Memory B cell (primary cell): ENCODE data around the gene TMEM181.
"Not testable (repeated sequence)": the region's sequence is repeated elsewhere in the genome, so short reads cannot be mapped to it uniquely, and the experiment has no call there.

Source experiments
- ATAC-seq: fragments of 150-1000 bp; cut with Tn5 transposase; 2 replicates; pipeline ENCODE4 v1.10.0; 2021; ENCODE audit warnings: low read depth, mild to moderate bottlenecking, moderate library complexity
- DNase-seq, 2 donors: peaks; one replicate each; pipeline ENCODE4 v3.0.0; 2022; ENCODE audit warnings: low spot score in 2 of 2
- H3K27ac Mint-ChIP-seq: one replicate; pipeline ENCODE4 v1.8.0; 2022; ENCODE audit warnings: mild to moderate bottlenecking, moderate library complexity, mixed read lengths
- H3K27me3 Mint-ChIP-seq: one replicate; pipeline ENCODE4 v1.8.0; 2022; ENCODE audit warnings: mixed read lengths
- H3K36me3 Mint-ChIP-seq: one replicate; pipeline ENCODE4 v1.8.0; 2022; ENCODE audit warnings: mild to moderate bottlenecking, mixed read lengths
- H3K4me1 Mint-ChIP-seq: one replicate; pipeline ENCODE4 v1.8.0; 2022; ENCODE audit warnings: mixed read lengths
- H3K4me3 Mint-ChIP-seq: one replicate; pipeline ENCODE4 v1.8.0; 2022; ENCODE audit warnings: mild to moderate bottlenecking, moderate library complexity, mixed read lengths
- H3K9me3 Mint-ChIP-seq: one replicate; pipeline ENCODE4 v1.8.0; 2022; ENCODE audit warnings: mixed read lengths

TMEM181 gene

DNA sequence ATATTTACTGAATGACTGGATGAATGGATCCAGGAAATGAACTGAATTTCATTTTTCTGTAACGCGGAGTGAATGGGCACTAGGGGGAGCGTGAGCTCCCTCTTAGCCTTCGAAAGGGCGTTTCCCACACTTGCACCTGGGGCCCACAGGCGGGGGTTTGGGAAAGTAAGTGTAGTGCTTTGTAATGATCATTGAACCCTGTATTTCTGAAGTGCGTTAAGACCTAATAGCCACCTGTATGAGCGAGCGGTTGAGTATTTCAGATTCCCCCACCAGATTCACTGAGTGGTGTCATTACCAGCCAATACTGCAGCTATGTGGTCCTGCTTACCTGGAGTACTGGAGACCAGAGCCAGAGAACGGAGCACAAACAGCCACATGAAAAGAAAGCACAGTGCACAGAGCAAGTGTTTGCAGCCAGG, 100.5 kb downstream of the TMEM181 start:
- no peaks in the 10 kb centered on the region for H3K36me3 Mint-ChIP-seq
- peak; percentile 30 to 58 for DNase-seq
- peak overlapping the region; percentile 22 for H3K4me3 Mint-ChIP-seq
- no peaks in the 10 kb centered on the region for H3K27me3 Mint-ChIP-seq
- peaks cover 3% of the 10 kb centered on the region for H3K4me1 Mint-ChIP-seq
- no peaks in the 10 kb centered on the region for H3K9me3 Mint-ChIP-seq
- peak; percentile 98 for ATAC-seq
- H3K27ac Mint-ChIP-seq: no peak overlapping the region

DNA sequence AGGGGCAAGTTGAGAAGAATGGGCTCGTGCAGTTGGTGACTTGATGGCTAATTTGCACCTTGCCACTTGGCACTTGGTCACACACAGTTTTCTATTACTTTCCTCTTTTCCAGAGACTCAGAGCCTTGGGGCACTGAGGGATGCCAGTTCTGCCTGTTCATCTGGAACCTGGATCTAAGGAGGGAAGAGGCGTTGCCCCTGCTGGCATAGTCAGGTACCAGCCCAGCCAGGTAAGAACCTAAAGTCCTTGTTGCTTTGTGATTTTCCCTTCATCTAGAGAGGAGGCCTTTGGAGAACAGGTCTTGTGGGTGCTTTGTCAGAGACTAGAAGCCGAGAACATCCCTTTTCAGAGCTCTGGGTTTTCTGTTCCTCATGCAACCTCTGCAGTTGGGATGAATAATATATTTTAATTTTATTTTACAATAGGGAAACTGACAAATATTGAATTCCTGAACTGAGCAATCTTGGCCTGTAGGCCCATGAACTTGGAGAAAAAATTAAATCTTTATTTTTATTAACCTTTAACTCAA, 101.3 kb downstream of the TMEM181 start:
- Mint-ChIP-seq H3K9me3 (no peaks in the 10 kb centered on the region), H3K4me1 (peaks cover 3% of the 10 kb centered on the region), H3K36me3 (no peaks in the 10 kb centered on the region), H3K27me3 (no peaks in the 10 kb centered on the region), H3K27ac (no peak overlapping the region), H3K4me3 (no peak overlapping the region)
- DNase-seq: no peak
- no peak for ATAC-seq

DNA sequence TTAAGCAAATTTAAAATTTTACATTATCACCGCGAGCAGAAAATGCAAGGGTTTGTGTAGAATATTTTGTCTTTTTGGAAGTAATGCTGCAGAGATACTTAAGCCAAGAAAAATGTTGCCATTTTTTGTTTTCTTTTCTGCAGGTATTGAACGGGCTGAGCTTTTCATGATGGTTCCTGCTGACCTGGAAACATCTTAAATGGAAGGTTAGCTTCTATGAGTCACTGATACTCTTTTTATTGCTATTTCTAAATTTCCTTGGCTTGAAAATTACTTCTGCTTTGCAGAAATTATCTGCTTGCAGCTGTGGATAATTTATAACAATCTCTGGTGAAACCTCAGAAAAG, 102.7 kb downstream of the TMEM181 start:
- ATAC-seq (no peak), DNase-seq (no peak)
- no peak overlapping the region for H3K27ac Mint-ChIP-seq
- H3K36me3 Mint-ChIP-seq: no peaks in the 10 kb centered on the region
- H3K9me3 Mint-ChIP-seq: no peaks in the 10 kb centered on the region
- peaks cover 12% of the 10 kb centered on the region for H3K4me1 Mint-ChIP-seq
- H3K27me3 Mint-ChIP-seq: no peaks in the 10 kb centered on the region
- no peak overlapping the region for H3K4me3 Mint-ChIP-seq

DNA sequence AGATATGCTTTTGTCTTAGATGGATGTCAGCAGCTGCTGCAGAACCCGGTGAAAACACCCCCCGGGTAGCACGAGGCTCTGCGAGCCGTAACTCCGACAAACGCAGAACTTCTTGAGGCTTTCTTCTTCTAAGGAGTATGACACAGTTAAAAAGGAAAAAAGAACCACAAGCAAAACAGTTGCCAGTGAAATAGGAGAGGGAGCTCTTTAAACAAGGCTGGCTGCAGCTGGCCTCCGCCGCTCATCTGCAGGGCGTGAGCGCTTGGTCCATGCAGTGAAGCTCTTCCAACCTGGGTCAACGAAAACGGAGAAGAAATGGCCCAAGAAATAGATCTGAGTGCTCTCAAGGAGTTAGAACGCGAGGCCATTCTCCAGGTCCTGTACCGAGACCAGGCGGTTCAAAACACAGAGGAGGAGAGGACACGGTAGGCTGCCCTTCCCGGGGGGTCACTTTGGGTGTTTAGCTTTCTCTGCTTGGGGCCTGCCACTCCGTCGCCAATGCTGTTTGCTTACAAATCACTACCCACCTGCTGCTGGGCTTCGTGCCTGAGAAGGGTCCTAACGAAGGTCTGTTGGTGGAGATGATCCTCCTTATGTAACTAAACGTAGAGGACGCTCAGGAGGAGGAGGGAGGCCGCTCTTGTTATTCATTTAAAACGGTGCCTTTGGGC, 103.2 kb downstream of the TMEM181 start:
- no peaks in the 10 kb centered on the region for H3K9me3 Mint-ChIP-seq
- no peak overlapping the region for H3K27ac Mint-ChIP-seq
- H3K4me1 Mint-ChIP-seq: peaks cover 14% of the 10 kb centered on the region
- H3K27me3 Mint-ChIP-seq: no peaks in the 10 kb centered on the region
- no peaks in the 10 kb centered on the region for H3K36me3 Mint-ChIP-seq
- DNase-seq: no peak
- no peak for ATAC-seq
- no peak overlapping the region for H3K4me3 Mint-ChIP-seq

DNA sequence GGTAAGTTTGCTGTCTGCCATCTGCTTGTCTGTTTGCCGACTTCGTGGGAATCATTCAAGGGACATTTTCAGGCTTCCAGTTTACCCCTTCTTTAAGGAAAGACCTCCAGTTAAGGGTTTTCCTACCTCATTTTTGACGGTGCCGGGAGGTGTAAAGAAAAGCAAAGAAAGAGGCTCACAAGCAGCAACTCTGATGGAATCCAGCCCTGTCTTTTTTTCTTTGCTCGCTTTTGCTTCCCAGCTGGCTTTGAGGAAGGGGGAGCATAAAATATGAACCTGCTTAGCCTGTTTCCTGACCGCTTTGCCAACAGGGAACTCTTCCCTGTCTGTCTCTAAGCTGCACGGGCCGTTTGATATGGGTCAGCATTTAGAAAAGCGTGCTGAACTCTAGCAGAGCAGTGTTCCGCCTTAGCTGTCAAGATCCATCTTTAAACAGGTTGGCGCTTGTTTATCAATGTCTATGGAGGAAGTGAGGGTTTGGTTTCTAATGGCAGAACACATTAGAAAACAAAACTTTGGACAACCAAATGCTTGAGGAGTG, 103.8 kb downstream of the TMEM181 start:
- Mint-ChIP-seq H3K27me3 (no peaks in the 10 kb centered on the region), H3K27ac (no peak overlapping the region), H3K4me1 (peaks cover 17% of the 10 kb centered on the region), H3K9me3 (no peaks in the 10 kb centered on the region), H3K36me3 (no peaks in the 10 kb centered on the region), H3K4me3 (no peak overlapping the region)
- ATAC-seq: no peak
- no peak for DNase-seq

DNA sequence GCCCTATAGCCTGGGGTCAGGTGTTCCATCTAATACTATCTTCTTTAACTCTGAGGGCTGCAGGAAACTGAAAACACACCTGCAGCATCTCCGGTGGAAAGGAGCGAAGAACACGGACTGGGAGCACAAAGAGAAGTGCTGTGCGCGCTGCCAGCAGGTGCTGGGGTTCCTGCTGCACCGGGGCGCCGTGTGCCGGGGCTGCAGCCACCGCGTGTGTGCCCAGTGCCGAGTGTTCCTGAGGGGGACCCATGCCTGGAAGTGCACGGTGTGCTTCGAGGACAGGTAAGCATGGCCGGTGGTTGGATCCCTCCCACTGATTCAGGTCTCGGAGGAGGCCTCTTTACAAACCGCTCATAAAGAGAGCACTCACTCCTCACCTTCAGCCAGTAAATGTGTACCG, 105.4 kb downstream of the TMEM181 start:
- Mint-ChIP-seq H3K4me1 (peaks cover 19% of the 10 kb centered on the region), H3K27ac (no peak overlapping the region)

DNA sequence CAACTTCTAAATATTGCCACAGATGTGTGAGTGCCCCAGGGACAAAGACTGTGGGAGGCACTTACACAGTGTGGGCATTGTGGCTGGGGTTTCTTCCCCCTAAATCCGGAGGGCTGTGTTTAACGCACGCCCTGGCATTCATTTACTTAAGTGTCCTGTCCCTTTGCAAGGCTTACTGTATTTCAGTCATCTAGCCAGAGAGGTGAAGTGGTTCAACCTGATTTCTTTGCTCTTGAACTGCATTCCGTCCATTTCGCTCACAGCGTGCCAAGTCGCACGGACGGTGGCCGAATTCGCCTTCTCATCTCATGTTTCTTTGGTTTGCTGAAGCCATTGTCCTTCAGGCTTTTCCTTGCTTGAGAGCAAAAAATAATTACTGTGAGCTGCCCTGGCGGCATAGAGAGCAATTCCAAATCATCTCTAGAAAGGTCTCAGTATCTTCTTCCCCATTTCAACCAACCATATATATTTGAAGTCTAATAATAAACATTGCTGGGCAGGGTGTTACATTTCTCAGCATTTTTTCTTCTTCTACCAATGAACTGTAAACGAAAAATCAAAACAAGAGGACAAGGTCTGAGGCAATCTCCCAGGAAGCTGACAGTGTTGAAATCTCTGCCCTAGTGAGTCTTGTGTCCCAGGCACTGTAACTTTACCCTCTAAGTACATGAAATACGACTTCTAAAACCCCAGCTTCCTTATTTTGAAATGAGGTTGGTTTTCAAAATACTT, 106.9 kb downstream of the TMEM181 start:
- Mint-ChIP-seq H3K4me1 (peaks cover 16% of the 10 kb centered on the region), H3K36me3 (no peaks in the 10 kb centered on the region), H3K9me3 (no peaks in the 10 kb centered on the region), H3K4me3 (peak overlapping the region; percentile 15), H3K27me3 (no peaks in the 10 kb centered on the region), H3K27ac (peak overlapping the region; percentile 66)
- no peak for DNase-seq
- ATAC-seq: peak; percentile 83

More for the DNA sequence above, 105.4 kb downstream of the TMEM181 start:
- Mint-ChIP-seq H3K4me3 (no peak overlapping the region), H3K36me3 (no peaks in the 10 kb centered on the region), H3K27me3 (no peaks in the 10 kb centered on the region), H3K9me3 (no peaks in the 10 kb centered on the region)
- DNase-seq (no peak), ATAC-seq (no peak)

DNA sequence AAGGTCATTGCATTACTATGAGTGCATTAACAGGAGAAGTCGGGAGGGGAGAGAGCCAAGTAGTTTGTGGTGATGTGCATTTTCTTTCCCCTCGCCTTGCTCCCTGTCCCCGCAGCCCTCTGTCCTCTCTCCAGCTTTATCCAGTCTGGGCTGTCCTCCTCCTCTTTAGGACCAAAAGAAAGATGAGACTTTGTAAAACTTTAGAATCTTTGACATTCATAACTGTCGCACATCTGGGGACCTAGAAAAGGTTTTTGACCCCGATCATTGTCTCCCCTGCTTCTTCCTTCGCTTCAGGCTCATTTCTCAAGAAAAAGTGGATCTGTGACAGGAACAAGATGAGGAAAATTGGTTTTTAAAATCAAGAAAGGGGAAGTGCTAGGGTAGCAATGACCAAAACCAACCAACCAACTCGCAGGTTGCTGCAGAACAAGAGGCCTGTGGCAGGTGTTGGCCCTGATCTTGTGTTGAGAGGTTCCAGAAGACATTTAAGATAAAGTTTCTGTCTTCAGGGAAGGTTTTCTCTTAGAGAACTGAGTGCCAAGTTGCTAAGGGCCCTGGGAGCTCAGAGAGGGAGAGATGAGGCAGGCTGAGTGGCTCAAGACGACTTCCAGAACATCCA, 107.6 kb downstream of the TMEM181 start:
- peaks cover 16% of the 10 kb centered on the region for H3K4me1 Mint-ChIP-seq
- peak; percentile 79 for ATAC-seq
- no peak for DNase-seq
- H3K36me3 Mint-ChIP-seq: no peaks in the 10 kb centered on the region
- H3K27me3 Mint-ChIP-seq: no peaks in the 10 kb centered on the region
- peak overlapping the region; percentile 15 for H3K4me3 Mint-ChIP-seq
- H3K27ac Mint-ChIP-seq: peak overlapping the region; percentile 66
- H3K9me3 Mint-ChIP-seq: no peaks in the 10 kb centered on the region

DNA sequence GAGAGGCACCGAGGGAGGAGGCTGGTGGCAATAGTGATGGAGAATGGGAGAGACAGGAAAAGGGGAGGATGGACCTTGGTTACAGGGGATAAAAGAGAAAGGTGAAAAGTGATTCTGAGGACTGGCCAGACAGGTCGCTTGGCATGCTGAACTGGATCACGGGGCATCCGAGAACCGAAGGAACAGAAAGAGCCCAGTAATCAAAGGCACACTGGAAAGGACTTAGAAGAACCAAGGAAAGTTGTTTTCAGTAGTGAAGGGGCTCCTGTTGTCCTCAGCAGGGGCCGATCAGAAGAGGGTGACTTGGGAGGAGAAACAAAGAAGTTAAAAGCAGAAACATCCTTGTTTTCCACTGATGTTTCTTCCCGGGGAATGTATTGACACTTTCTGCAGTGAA, 108.8 kb downstream of the TMEM181 start:
- H3K4me1 Mint-ChIP-seq: peaks cover 16% of the 10 kb centered on the region
- H3K9me3 Mint-ChIP-seq: no peaks in the 10 kb centered on the region
- DNase-seq (no peak), ATAC-seq (no peak)
- H3K27ac Mint-ChIP-seq: no peak overlapping the region
- no peaks in the 10 kb centered on the region for H3K36me3 Mint-ChIP-seq
- no peaks in the 10 kb centered on the region for H3K27me3 Mint-ChIP-seq
- no peak overlapping the region for H3K4me3 Mint-ChIP-seq

DNA sequence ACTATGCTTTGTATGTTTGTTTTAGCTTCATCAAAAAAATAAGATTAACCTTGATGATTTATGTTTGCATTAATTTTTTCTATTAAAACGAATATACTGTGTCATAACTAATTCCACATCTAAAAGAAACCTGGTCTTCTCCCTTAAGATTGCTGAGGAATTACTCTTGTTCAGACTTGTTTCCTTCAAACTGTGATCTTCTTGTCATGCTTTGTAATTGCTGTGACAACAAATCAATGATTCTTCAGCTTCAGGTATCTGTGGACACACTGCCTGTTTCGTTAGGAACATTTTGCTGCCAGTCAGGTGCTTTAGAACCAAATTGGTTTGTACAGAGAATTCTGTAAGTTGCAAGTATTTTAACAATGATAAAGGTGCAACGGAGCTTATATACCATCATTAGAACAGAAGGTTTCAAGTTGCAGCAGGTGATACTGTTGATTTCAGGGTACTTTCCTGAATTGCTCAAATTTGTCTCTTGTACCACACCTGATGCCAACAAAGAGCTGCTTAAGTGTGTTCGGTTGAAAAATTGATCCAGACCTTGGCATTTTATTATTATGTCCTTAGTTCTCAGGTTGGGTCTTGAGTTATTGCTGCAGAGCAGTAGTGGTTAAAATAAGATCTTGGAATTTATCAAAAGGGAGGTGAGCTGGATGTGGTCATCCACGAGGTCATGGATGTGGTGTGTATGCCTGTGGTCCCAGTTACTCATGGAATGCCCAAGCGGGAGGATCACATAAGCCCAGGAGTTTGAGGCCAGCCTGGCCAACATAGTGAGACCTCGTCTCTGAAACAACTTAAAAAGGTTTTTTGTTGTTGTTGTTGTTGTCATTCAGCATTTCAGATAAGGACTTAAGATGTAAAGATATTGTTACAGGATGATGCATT, 109.5 kb downstream of the TMEM181 start:
- H3K9me3 Mint-ChIP-seq: no peaks in the 10 kb centered on the region
- H3K4me3 Mint-ChIP-seq: no peak overlapping the region
- no peak overlapping the region for H3K27ac Mint-ChIP-seq
- H3K36me3 Mint-ChIP-seq: no peaks in the 10 kb centered on the region
- no peak for DNase-seq
- peaks cover 16% of the 10 kb centered on the region for H3K4me1 Mint-ChIP-seq
- no peaks in the 10 kb centered on the region for H3K27me3 Mint-ChIP-seq
- no peak for ATAC-seq

DNA sequence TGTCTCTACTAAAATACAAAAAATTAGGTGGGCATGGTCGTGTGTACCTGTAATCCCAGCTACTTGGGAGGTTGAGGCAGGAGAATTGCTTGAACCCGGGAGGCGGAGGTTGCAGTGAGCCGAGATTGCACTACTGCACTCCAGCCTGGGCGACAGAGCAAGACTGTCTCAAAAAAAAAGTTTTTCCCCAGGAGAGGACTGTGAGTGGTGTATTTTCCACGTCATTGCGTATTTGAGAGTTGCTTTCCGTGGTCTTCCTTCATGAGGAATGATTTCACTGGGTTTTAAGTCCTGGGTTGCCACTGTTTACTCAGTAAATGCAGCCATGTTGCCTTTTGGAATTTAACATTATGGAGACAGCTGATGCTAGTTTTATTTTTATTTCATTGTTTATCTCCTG, 112.2 kb downstream of the TMEM181 start:
- H3K36me3 Mint-ChIP-seq, H3K4me3 Mint-ChIP-seq, H3K9me3 Mint-ChIP-seq, DNase-seq, ATAC-seq, H3K27ac Mint-ChIP-seq, H3K27me3 Mint-ChIP-seq: not testable (repeated sequence)
- peaks cover 11% of the 10 kb centered on the region for H3K4me1 Mint-ChIP-seq

DNA sequence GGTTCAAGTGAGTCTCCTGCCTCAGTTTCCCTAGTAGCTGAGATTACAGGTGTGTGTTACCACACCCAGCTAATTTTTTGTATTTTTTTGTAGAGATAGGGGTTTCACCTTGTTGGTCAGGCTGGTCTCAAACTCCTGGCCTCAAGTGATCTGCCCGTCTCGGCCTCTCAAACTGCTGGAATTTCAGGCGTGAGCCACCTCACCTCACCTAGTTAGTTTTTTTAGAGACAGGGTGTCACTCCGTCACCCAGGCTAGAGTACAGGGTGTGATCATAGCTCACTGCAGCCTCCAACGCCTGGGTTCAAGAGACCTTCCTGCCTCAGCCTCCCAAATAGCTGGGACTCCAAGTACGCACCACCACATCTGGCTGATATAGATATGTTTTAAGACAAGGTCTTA, 112.8 kb downstream of the TMEM181 start:
- Mint-ChIP-seq H3K9me3 (no peaks in the 10 kb centered on the region), H3K27me3 (no peaks in the 10 kb centered on the region), H3K36me3 (peaks cover 2% of the 10 kb centered on the region), H3K27ac (no peak overlapping the region), H3K4me3 (no peak overlapping the region), H3K4me1 (peaks cover 5% of the 10 kb centered on the region)
- ATAC-seq (no peak), DNase-seq (no peak)

DNA sequence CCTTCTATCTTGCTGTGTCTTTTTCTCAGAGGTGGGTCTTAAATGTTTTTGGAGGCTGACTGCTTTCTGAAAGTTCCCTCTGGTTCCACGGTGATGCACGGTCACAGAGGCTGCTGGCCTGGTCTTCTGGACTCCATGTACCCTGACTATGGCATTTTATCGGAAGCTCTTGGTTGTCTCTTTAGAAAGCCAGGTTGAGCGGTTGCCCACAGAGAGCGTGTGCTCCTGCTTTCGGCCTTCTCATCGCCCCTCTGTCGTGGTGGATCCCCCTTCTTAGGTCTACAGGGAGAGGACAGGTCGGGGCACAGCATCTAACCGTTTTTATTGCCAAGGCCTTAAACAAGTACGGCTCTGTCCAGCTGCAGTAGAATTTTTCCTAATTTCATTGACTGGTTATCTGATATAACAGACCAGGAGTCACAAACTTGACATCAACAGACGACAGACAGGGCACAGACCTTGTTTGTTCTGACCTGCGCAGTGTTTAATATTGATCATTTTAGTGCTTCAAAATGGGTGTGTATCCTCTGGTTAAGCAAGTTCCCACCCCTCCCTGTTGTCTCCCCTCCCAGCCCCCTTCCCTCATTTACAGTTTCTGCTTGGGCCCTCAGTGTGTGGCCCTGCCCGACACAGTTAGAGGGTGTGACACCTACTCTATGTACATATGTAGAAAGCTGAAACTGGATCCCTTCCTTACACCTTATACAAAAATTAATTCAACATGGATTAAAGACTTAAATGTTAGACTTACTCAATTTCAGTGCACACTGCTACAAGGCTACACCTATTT, 114.6 kb downstream of the TMEM181 start:
- H3K27ac Mint-ChIP-seq: no peak overlapping the region
- ATAC-seq: no peak
- H3K4me1 Mint-ChIP-seq: no peaks in the 10 kb centered on the region
- DNase-seq: no peak
- no peaks in the 10 kb centered on the region for H3K9me3 Mint-ChIP-seq
- no peak overlapping the region for H3K4me3 Mint-ChIP-seq
- peaks cover 2% of the 10 kb centered on the region for H3K36me3 Mint-ChIP-seq
- H3K27me3 Mint-ChIP-seq: no peaks in the 10 kb centered on the region
